KOPT-K1 (cell line): Measurements from ENCODE around the gene PCDHGB7.
"Not testable (repeated sequence)": the region's sequence is repeated elsewhere in the genome, so short reads cannot be mapped to it uniquely, and the experiment has no call there.

Source experiments
- H3K27ac ChIP-seq: fragments of 200-600 bp; sonication (generic); 2 replicates; pipeline ENCODE4 v1.5.1; 2016; ENCODE audit warnings: antibody characterized with exemption, mild to moderate bottlenecking, low read depth, low read length; ENCODE audit not compliant: poor library complexity, severe bottlenecking
- H3K36me3 ChIP-seq: fragments of 200-600 bp; sonication (generic); 2 replicates; pipeline ENCODE4 v1.5.1; 2017; ENCODE audit warnings: antibody characterized with exemption, mild to moderate bottlenecking, low read length, moderate library complexity; ENCODE audit not compliant: insufficient read depth
- H3K9me3 ChIP-seq: fragments of 200-600 bp; sonication (generic); 2 replicates; pipeline ENCODE4 v1.5.1; 2017; ENCODE audit warnings: antibody characterized with exemption, low read length, mild to moderate bottlenecking; ENCODE audit not compliant: insufficient read depth, poor library complexity, severe bottlenecking

Gene PCDHGB7

DNA sequence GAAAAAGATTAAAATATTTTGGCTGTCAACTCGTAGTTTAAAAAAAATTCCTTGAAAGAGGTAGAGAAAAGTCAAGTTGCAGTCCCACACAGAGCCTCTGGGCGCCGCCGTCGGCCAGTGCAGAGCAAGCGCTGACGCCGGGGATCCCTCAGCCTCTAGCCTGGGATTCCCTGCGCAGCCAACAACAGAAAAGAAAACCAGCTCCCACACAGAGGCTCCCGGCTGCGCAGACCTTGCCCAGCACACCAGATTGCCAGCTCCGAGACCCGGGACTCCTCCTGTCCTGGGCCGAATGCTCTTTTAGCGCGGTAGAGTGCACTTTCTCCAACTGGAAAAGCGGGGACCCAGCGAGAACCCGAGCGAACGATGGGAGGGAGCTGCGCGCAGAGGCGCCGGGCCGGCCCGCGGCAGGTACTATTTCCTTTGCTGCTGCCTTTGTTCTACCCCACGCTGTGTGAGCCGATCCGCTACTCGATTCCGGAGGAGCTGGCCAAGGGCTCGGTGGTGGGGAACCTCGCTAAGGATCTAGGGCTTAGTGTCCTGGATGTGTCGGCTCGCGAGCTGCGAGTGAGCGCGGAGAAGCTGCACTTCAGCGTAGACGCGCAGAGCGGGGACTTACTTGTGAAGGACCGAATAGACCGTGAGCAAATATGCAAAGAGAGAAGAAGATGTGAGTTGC, at the start of gene PCDHGB7:
Gene PCDHGB7 (plus strand): TSS at position 184 of the 679 bp plus-strand sequence. CDS start 183 bp downstream, at position 367.
- H3K27ac ChIP-seq, H3K36me3 ChIP-seq: not testable (repeated sequence)
- peaks cover 15% of the 10 kb centered on the region for H3K9me3 ChIP-seq

DNA sequence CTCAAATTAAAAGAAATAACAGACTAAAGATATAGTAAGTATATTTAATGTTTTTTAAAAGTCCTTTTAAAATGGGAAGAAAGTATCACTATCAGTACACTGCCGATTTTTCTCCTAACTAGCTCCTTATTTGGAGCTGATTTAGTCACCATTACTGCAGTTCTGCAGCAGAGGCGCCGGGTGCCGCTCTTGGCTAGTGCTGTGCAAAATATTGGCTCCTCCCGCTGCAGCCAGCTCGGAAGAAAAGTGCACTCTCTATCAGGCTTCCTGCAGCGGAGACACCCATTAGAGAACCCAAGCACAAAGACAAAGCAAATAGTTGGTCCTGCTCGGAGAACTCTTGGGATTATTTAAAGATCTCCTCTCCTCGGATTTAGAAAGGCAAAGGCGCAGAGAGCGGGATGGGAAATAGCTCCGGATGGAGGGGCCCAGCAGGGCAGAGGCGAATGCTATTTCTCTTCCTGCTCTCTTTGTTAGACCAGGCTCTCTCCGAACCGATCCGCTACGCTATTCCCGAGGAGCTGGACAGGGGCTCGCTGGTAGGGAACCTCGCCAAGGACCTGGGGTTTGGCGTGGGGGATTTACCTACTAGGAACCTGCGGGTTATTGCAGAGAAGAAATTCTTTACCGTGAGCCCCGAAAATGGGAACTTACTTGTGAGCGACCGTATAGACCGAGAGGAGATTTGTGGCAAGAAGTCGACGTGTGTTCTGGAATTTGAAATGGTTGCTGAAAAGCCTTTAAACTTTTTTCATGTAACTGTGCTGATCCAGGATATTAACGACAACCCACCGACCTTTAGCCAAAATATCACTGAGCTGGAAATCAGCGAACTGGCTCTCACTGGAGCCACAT, 47.3 kb upstream of the PCDHGB7 start, which contains the start of gene PCDHGB3:
Gene PCDHGB3 (plus strand): TSS at position 249 of the 855 bp plus-strand sequence. CDS start 153 bp downstream, at position 402.
- peaks cover 39% of the 10 kb centered on the region for H3K9me3 ChIP-seq
- H3K36me3 ChIP-seq: no peaks in the 10 kb centered on the region
- H3K27ac ChIP-seq: no peak within 1 kb of the TSS

DNA sequence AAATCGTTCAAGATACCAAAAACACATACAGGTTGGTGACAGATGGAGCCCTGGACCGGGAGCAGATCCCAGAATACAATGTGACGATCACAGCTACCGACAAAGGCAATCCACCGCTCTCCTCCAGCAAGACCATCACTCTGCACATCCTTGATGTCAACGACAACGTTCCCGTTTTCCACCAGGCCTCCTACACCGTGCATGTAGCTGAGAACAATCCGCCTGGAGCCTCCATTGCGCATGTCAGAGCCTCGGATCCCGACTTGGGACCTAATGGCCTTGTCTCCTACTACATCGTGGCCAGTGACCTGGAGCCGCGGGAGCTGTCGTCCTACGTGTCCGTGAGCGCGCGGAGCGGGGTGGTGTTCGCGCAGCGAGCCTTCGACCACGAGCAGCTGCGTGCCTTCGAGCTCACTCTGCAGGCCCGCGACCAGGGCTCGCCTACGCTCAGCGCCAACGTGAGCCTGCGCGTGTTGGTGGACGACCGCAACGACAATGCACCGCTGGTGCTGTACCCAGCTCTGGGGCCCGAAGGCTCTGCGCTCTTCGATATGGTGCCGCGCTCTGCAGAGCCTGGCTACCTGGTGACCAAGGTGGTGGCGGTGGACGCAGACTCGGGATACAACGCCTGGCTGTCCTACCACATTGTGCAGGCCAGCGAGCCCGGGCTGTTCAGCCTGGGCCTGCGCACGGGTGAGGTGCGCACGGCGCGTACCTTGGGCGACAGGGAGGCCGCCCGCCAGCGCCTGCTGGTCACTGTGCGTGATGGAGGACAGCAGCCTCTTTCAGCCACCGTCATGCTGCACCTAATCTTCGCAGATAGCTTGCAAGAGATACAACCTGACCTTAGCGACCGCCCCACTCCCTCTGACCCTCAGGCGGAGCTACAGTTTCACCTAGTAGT, 45.7 kb upstream of the PCDHGB7 start:
- H3K36me3 ChIP-seq: no peaks in the 10 kb centered on the region
- H3K27ac ChIP-seq: no peak overlapping the region
- peaks cover 36% of the 10 kb centered on the region for H3K9me3 ChIP-seq

GRCh38 chr5:141373673-141374317, 43.7 kb upstream of the PCDHGB7 start, which contains the start of gene PCDHGA6:
PCDHGA6 (plus strand) TSS chr5:141373891; CDS start chr5:141374084, 193 bp downstream.
- Histone ChIP-seq H3K27ac (no peak within 1 kb of the TSS), H3K9me3 (peaks cover 36% of the 10 kb centered on the region), H3K36me3 (no peaks in the 10 kb centered on the region)

- Histone ChIP-seq H3K27ac (no peak overlapping the region), H3K36me3 (no peaks in the 10 kb centered on the region), H3K9me3 (peaks cover 36% of the 10 kb centered on the region)
Observed at GRCh38 chr5:141374627-141375026, 42.9 kb upstream of the PCDHGB7 start.

GRCh38 chr5:141375444-141376155, 41.9 kb upstream of the PCDHGB7 start:
- H3K36me3 ChIP-seq, H3K27ac ChIP-seq: not testable (repeated sequence)
- peaks cover 30% of the 10 kb centered on the region for H3K9me3 ChIP-seq

DNA sequence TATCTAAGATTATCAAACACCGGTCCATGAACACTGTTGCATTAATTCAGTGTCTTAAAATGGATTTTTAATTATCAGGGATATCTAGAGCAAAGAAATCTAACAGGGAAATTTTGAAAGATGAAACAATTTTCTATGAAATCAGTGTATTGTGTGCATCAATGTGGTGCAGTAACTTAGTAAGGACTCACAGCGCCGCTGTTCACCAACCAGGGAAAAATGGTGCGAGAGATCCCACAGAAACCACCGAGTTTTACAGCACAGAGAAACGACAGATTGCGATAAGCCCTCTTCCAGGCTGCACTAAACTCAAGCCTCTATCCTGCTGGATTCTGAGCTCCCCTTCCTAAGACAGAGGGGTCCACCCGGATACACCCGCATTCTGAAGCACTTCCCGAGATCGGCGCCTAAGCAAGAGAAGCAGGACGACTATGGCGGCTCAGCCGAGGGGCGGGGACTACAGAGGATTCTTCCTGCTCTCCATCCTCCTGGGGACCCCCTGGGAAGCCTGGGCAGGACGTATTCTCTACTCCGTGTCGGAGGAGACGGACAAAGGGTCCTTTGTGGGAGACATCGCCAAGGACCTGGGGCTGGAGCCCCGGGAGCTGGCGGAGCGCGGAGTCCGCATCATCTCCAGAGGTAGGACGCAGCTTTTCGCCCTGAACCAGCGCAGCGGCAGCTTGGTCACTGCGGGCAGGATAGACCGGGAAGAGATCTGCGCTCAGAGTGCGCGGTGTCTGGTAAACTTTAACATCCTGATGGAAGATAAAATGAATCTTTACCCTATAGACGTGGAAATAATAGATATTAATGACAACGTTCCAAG, 34.8 kb upstream of the PCDHGB7 start, which contains the start of gene PCDHGA7:
Gene PCDHGA7 (plus strand): TSS at position 274 of the 826 bp plus-strand sequence. CDS start 158 bp downstream, at position 432.
- Histone ChIP-seq H3K9me3 (peaks cover 29% of the 10 kb centered on the region), H3K27ac (no peak within 1 kb of the TSS)

GRCh38 chr5:141383345-141383744, 34.1 kb upstream of the PCDHGB7 start:
- Histone ChIP-seq H3K36me3 (no peaks in the 10 kb centered on the region), H3K9me3 (peaks cover 29% of the 10 kb centered on the region)

More for the DNA sequence above, 34.8 kb upstream of the PCDHGB7 start, which contains the start of gene PCDHGA7:
- no peaks in the 10 kb centered on the region for H3K36me3 ChIP-seq

DNA sequence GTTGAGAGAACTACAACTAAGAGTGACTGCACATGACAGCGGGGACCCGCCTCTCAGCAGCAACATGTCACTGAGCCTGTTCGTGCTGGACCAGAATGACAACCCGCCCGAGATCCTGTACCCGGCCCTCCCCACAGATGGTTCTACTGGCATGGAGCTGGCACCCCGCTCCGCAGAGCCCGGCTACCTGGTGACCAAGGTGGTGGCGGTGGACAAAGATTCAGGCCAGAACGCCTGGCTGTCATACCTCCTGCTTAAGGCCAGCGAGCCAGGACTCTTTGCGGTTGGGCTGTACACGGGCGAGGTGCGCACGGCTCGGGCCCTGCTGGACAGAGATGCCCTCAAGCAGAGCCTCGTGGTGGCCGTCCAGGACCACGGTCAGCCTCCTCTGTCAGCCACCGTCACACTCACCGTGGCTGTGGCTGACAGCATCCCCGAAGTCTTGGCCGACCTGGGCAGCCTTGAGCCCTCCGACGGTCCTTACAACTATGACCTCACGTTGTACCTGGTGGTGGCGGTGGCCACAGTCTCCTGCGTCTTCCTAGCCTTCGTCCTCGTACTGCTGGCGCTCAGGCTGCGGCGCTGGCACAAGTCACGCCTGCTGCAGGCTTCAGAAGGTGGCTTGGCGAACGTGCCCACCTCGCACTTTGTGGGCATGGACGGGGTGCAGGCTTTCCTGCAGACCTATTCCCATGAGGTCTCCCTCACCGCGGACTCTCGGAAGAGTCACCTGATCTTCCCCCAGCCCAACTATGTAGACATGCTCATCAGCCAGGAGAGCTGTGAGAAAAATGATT, 32.8 kb upstream of the PCDHGB7 start:
- Histone ChIP-seq H3K27ac (no peak overlapping the region), H3K9me3 (peaks cover 29% of the 10 kb centered on the region), H3K36me3 (no peaks in the 10 kb centered on the region)

More at GRCh38 chr5:141383345-141383744, 34.1 kb upstream of the PCDHGB7 start:
- H3K27ac ChIP-seq: no peak overlapping the region

DNA sequence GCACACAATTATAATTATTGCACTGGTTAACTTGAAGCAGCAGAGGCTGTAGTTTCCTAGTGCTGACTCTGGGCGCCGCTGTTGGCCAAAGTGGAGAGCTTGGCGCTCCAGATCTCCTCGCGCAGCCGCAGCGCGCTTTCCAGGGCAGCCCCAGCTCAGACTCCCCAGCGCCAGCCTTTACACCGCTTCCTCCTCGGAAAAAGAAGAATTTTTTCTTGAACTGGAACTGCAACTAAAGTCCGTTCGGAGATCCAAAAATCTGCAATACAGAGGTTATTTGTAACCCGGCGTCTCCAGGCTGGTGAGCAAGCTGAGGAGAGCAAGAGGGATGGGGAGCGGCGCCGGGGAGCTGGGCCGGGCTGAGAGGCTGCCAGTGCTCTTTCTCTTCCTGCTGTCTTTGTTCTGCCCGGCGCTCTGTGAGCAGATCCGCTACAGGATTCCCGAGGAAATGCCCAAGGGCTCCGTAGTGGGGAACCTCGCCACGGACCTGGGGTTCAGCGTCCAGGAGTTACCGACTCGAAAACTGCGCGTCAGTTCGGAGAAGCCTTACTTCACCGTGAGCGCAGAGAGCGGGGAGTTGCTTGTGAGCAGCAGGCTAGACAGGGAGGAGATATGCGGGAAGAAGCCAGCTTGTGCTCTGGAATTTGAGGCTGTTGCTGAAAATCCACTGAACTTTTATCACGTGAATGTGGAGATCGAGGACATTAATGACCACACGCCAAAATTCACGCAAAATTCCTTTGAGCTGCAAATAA, 29.7 kb upstream of the PCDHGB7 start, which contains the start of gene PCDHGB4:
Gene PCDHGB4 (plus strand): TSS at position 142 of the 755 bp plus-strand sequence. CDS start 187 bp downstream, at position 329.
- H3K27ac ChIP-seq, H3K36me3 ChIP-seq: not testable (repeated sequence)
- peaks cover 23% of the 10 kb centered on the region for H3K9me3 ChIP-seq

GRCh38 chr5:141388661-141389060, 28.8 kb upstream of the PCDHGB7 start:
- Histone ChIP-seq H3K36me3 (no peaks in the 10 kb centered on the region), H3K27ac (no peak overlapping the region), H3K9me3 (peaks cover 16% of the 10 kb centered on the region)
